H1 (cell line): ENCODE results near the gene ANAPC15. TPM values are rescaled to one million over a fixed set of nuclear protein-coding genes. Genes with fewer than 3 reads are reported as not detected.

ENCODE experiments used
- BCL11A ChIP-seq, 2 experiments: IDR thresholded peaks; one replicate each; pipeline ENCODE4 v1.6.1; 2011; ENCODE audit warnings: low read depth in 2 of 2, low read length in 2 of 2, mild to moderate bottlenecking in 2 of 2
- KDM1A ChIP-seq: fragments of 200-600, 300-600 bp; sonication (generic); IDR thresholded peaks from 2 replicates; pipeline ENCODE4 v1.7.1; 2016; ENCODE audit warnings: mild to moderate bottlenecking, low read length, borderline replicate concordance
- RFX5 ChIP-seq: IDR thresholded peaks from 2 replicates; pipeline ENCODE4 v1.6.1; 2011; ENCODE audit warnings: low read depth, low read length, improper control_type of control experiment, borderline replicate concordance
- SIX5 ChIP-seq: IDR thresholded peaks from 2 replicates; pipeline ENCODE4 v1.6.1; 2011; ENCODE audit warnings: mild to moderate bottlenecking, low read depth, low read length
- polyA plus RNA-seq, 7 experiments: library from polyadenylated mRNA; depleted of rRNA in 3 of 7; stranded (reverse) in 5 of 7; unstranded in 2 of 7; fragments of >200 nt in 5 of 7; fragments of 200-250 nt in 2 of 7; gene quantifications; 1 replicate in 5 of 7; 2 replicates in 1 of 7; 4 replicates in 1 of 7; pipeline versions ENCODE4 v1.2.1 to v1.2.3, GENCODE V29; 2011 to 2013; ENCODE audit warnings: missing spikeins in 2 of 7, mixed read lengths in 2 of 7
- total RNA-seq: library from RNA; stranded (reverse); fragmentation: NEBNext Ultra II Directional; extraction: Animal tissue kit (Norgen Biotek cat#: 25700); gene quantifications from 2 replicates; pipeline ENCODE4 v1.2.1, GENCODE V29; 2021
- TF ChIP-seq, protein P1 (sequence below): fragments of 300-600 bp; sonication (generic); IDR thresholded peaks from 2 replicates; pipeline ENCODE4 v1.7.1; 2012; ENCODE audit warnings: low read length, moderate library complexity, mild to moderate bottlenecking, inconsistent platforms; ENCODE audit not compliant: insufficient replicate concordance
- TF ChIP-seq, protein P2 (sequence below): IDR thresholded peaks from 2 replicates; pipeline ENCODE4 v1.6.1; 2012; ENCODE audit warnings: low read length, inconsistent platforms

Gene ANAPC15
- total and polyA plus RNA-seq, 2 of the 8 experiments (the other 6 are each of a cell fraction or from before 2014, with no cell fraction given) = 66.2 to 74.9 TPM

DNA sequence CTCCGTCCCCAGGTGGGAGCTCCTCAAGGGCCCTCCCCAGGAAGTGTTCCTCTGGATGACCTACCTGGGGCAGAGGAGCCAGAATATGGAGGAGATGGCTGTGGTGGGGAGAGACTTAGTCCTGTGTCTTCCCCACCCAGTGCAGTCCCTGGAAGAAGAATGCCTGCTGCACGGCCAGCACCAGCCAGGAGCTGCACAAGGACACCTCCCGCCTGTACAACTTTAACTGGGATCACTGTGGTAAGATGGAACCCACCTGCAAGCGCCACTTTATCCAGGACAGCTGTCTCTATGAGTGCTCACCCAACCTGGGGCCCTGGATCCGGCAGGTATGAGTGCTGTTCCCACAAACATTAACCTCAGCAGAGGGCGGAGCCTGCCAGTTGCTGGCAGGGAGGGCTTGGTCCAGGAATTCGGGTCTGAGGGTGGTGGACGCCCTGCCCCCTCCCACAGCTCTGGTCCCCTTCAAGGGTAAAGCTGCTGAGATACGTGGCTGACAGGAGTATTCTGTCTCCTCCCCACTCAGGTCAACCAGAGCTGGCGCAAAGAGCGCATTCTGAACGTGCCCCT is 26.4 kb upstream of the ANAPC15 start (continued):
- TF ChIP-seq KDM1A (no peak), BCL11A (IDR thresholded peaks at IDR 0.05; ENCODE audit: low read depth in 2 of 2, low read length in 2 of 2) (no peak), SIX5 (no peak), RFX5 (no peak)
- TF ChIP-seq, protein P1, sequence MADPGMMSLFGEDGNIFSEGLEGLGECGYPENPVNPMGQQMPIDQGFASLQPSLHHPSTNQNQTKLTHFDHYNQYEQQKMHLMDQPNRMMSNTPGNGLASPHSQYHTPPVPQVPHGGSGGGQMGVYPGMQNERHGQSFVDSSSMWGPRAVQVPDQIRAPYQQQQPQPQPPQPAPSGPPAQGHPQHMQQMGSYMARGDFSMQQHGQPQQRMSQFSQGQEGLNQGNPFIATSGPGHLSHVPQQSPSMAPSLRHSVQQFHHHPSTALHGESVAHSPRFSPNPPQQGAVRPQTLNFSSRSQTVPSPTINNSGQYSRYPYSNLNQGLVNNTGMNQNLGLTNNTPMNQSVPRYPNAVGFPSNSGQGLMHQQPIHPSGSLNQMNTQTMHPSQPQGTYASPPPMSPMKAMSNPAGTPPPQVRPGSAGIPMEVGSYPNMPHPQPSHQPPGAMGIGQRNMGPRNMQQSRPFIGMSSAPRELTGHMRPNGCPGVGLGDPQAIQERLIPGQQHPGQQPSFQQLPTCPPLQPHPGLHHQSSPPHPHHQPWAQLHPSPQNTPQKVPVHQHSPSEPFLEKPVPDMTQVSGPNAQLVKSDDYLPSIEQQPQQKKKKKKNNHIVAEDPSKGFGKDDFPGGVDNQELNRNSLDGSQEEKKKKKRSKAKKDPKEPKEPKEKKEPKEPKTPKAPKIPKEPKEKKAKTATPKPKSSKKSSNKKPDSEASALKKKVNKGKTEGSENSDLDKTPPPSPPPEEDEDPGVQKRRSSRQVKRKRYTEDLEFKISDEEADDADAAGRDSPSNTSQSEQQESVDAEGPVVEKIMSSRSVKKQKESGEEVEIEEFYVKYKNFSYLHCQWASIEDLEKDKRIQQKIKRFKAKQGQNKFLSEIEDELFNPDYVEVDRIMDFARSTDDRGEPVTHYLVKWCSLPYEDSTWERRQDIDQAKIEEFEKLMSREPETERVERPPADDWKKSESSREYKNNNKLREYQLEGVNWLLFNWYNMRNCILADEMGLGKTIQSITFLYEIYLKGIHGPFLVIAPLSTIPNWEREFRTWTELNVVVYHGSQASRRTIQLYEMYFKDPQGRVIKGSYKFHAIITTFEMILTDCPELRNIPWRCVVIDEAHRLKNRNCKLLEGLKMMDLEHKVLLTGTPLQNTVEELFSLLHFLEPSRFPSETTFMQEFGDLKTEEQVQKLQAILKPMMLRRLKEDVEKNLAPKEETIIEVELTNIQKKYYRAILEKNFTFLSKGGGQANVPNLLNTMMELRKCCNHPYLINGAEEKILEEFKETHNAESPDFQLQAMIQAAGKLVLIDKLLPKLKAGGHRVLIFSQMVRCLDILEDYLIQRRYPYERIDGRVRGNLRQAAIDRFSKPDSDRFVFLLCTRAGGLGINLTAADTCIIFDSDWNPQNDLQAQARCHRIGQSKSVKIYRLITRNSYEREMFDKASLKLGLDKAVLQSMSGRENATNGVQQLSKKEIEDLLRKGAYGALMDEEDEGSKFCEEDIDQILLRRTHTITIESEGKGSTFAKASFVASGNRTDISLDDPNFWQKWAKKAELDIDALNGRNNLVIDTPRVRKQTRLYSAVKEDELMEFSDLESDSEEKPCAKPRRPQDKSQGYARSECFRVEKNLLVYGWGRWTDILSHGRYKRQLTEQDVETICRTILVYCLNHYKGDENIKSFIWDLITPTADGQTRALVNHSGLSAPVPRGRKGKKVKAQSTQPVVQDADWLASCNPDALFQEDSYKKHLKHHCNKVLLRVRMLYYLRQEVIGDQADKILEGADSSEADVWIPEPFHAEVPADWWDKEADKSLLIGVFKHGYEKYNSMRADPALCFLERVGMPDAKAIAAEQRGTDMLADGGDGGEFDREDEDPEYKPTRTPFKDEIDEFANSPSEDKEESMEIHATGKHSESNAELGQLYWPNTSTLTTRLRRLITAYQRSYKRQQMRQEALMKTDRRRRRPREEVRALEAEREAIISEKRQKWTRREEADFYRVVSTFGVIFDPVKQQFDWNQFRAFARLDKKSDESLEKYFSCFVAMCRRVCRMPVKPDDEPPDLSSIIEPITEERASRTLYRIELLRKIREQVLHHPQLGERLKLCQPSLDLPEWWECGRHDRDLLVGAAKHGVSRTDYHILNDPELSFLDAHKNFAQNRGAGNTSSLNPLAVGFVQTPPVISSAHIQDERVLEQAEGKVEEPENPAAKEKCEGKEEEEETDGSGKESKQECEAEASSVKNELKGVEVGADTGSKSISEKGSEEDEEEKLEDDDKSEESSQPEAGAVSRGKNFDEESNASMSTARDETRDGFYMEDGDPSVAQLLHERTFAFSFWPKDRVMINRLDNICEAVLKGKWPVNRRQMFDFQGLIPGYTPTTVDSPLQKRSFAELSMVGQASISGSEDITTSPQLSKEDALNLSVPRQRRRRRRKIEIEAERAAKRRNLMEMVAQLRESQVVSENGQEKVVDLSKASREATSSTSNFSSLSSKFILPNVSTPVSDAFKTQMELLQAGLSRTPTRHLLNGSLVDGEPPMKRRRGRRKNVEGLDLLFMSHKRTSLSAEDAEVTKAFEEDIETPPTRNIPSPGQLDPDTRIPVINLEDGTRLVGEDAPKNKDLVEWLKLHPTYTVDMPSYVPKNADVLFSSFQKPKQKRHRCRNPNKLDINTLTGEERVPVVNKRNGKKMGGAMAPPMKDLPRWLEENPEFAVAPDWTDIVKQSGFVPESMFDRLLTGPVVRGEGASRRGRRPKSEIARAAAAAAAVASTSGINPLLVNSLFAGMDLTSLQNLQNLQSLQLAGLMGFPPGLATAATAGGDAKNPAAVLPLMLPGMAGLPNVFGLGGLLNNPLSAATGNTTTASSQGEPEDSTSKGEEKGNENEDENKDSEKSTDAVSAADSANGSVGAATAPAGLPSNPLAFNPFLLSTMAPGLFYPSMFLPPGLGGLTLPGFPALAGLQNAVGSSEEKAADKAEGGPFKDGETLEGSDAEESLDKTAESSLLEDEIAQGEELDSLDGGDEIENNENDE = no peak
- TF ChIP-seq, protein P2, sequence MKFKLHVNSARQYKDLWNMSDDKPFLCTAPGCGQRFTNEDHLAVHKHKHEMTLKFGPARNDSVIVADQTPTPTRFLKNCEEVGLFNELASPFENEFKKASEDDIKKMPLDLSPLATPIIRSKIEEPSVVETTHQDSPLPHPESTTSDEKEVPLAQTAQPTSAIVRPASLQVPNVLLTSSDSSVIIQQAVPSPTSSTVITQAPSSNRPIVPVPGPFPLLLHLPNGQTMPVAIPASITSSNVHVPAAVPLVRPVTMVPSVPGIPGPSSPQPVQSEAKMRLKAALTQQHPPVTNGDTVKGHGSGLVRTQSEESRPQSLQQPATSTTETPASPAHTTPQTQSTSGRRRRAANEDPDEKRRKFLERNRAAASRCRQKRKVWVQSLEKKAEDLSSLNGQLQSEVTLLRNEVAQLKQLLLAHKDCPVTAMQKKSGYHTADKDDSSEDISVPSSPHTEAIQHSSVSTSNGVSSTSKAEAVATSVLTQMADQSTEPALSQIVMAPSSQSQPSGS = no peak
- TF ChIP-seq, all 59 proteins: peak for 0
